HUES48 (cell line): ENCODE measurements around the gene EXT2.

ENCODE experiments used
- H3K27ac ChIP-seq: one replicate; pipeline ENCODE4 v1.7.0; 2013; ENCODE audit warnings: low read depth, low read length, inconsistent platforms
- H3K27me3 ChIP-seq: 2 replicates; pipeline ENCODE4 v1.6.1; 2013; ENCODE audit warnings: mild to moderate bottlenecking, low read length; ENCODE audit not compliant: control insufficient read depth, insufficient read depth
- H3K36me3 ChIP-seq: 2 replicates; pipeline ENCODE4 v1.6.1; 2013; ENCODE audit warnings: low read length; ENCODE audit not compliant: control insufficient read depth, insufficient read depth
- H3K4me1 ChIP-seq: 2 replicates; pipeline ENCODE4 v1.6.1; 2013; ENCODE audit warnings: mild to moderate bottlenecking, low read length; ENCODE audit not compliant: control insufficient read depth, insufficient read depth
- H3K4me3 ChIP-seq: 2 replicates; pipeline ENCODE4 v1.5.1; 2013; ENCODE audit warnings: mild to moderate bottlenecking, low read depth, low read length
- H3K9ac ChIP-seq: 2 replicates; pipeline ENCODE4 v1.6.1; 2013; ENCODE audit warnings: mild to moderate bottlenecking, low read depth, low read length, moderate library complexity
- H3K9me3 ChIP-seq: 2 replicates; pipeline ENCODE4 v1.6.1; 2013; ENCODE audit warnings: low read length; ENCODE audit not compliant: control insufficient read depth, insufficient read depth

The EXT2 gene

GRCh38 chr11:44203270-44204043, 108.0 kb downstream of the EXT2 start:
- no peak overlapping the region for H3K4me3 ChIP-seq
- no peak overlapping the region for H3K27ac ChIP-seq
- H3K36me3 ChIP-seq, result no peaks in the 10 kb centered on the region
- H3K9ac ChIP-seq, result no peak overlapping the region
- H3K27me3 ChIP-seq, result no peaks in the 10 kb centered on the region
- peaks cover 25% of the 10 kb centered on the region for H3K4me1 ChIP-seq
- no peaks in the 10 kb centered on the region for H3K9me3 ChIP-seq

GRCh38 chr11:44205352-44205751, 109.9 kb downstream of the EXT2 start:
- Histone ChIP-seq H3K9ac (no peak overlapping the region), H3K4me3 (no peak overlapping the region), H3K4me1 (peaks cover 6% of the 10 kb centered on the region), H3K27ac (no peak overlapping the region), H3K27me3 (no peaks in the 10 kb centered on the region), H3K9me3 (no peaks in the 10 kb centered on the region), H3K36me3 (no peaks in the 10 kb centered on the region)

GRCh38 chr11:44205836-44206235, 110.4 kb downstream of the EXT2 start:
- H3K36me3 ChIP-seq, result no peaks in the 10 kb centered on the region
- H3K4me1 ChIP-seq, result peaks cover 1% of the 10 kb centered on the region
- H3K9me3 ChIP-seq, result no peaks in the 10 kb centered on the region
- no peak overlapping the region for H3K27ac ChIP-seq
- H3K4me3 ChIP-seq, result no peak overlapping the region
- no peak overlapping the region for H3K9ac ChIP-seq
- H3K27me3 ChIP-seq, result no peaks in the 10 kb centered on the region

GRCh38 chr11:44207292-44207691, 111.8 kb downstream of the EXT2 start:
- no peak overlapping the region for H3K4me3 ChIP-seq
- no peak overlapping the region for H3K27ac ChIP-seq
- H3K9ac ChIP-seq, result no peak overlapping the region
- no peaks in the 10 kb centered on the region for H3K4me1 ChIP-seq
- H3K36me3 ChIP-seq, result no peaks in the 10 kb centered on the region
- H3K27me3 ChIP-seq, result no peaks in the 10 kb centered on the region
- no peaks in the 10 kb centered on the region for H3K9me3 ChIP-seq

GRCh38 chr11:44208976-44209603, 113.6 kb downstream of the EXT2 start:
- H3K4me3 ChIP-seq, result no peak overlapping the region
- H3K27me3 ChIP-seq, result no peaks in the 10 kb centered on the region
- H3K36me3 ChIP-seq, result no peaks in the 10 kb centered on the region
- H3K4me1 ChIP-seq, result no peaks in the 10 kb centered on the region
- no peak overlapping the region for H3K27ac ChIP-seq
- H3K9ac ChIP-seq, result no peak overlapping the region
- H3K9me3 ChIP-seq, result no peaks in the 10 kb centered on the region

GRCh38 chr11:44212128-44212527, 116.7 kb downstream of the EXT2 start:
- Histone ChIP-seq H3K27me3 (no peaks in the 10 kb centered on the region), H3K27ac (no peak overlapping the region), H3K9me3 (no peaks in the 10 kb centered on the region), H3K9ac (no peak overlapping the region), H3K36me3 (no peaks in the 10 kb centered on the region), H3K4me3 (no peak overlapping the region), H3K4me1 (no peaks in the 10 kb centered on the region)

GRCh38 chr11:44213148-44213547, 117.7 kb downstream of the EXT2 start:
- no peaks in the 10 kb centered on the region for H3K27me3 ChIP-seq
- no peak overlapping the region for H3K4me3 ChIP-seq
- no peaks in the 10 kb centered on the region for H3K9me3 ChIP-seq
- H3K36me3 ChIP-seq, result no peaks in the 10 kb centered on the region
- no peak overlapping the region for H3K27ac ChIP-seq
- H3K4me1 ChIP-seq, result no peaks in the 10 kb centered on the region
- H3K9ac ChIP-seq, result no peak overlapping the region

GRCh38 chr11:44217432-44217831, 122.0 kb downstream of the EXT2 start:
- Histone ChIP-seq H3K27ac (no peak overlapping the region), H3K36me3 (no peaks in the 10 kb centered on the region), H3K9me3 (no peaks in the 10 kb centered on the region), H3K27me3 (no peaks in the 10 kb centered on the region), H3K4me1 (no peaks in the 10 kb centered on the region), H3K9ac (no peak overlapping the region), H3K4me3 (no peak overlapping the region)

GRCh38 chr11:44219830-44220796, 124.6 kb downstream of the EXT2 start:
- H3K36me3 ChIP-seq, result no peaks in the 10 kb centered on the region
- no peaks in the 10 kb centered on the region for H3K9me3 ChIP-seq
- no peaks in the 10 kb centered on the region for H3K27me3 ChIP-seq
- H3K4me1 ChIP-seq, result no peaks in the 10 kb centered on the region
- no peak overlapping the region for H3K4me3 ChIP-seq
- no peak overlapping the region for H3K27ac ChIP-seq
- H3K9ac ChIP-seq, result no peak overlapping the region

GRCh38 chr11:44221456-44221855, 126.0 kb downstream of the EXT2 start:
- Histone ChIP-seq H3K9me3 (no peaks in the 10 kb centered on the region), H3K27ac (no peak overlapping the region), H3K4me1 (no peaks in the 10 kb centered on the region)

GRCh38 chr11:44221992-44222391, 126.5 kb downstream of the EXT2 start:
- no peaks in the 10 kb centered on the region for H3K27me3 ChIP-seq
- no peak overlapping the region for H3K4me3 ChIP-seq
- no peak overlapping the region for H3K27ac ChIP-seq
- H3K36me3 ChIP-seq, result no peaks in the 10 kb centered on the region
- no peaks in the 10 kb centered on the region for H3K9me3 ChIP-seq
- no peak overlapping the region for H3K9ac ChIP-seq
- H3K4me1 ChIP-seq, result no peaks in the 10 kb centered on the region

More at GRCh38 chr11:44221456-44221855, 126.0 kb downstream of the EXT2 start:
- no peaks in the 10 kb centered on the region for H3K36me3 ChIP-seq
- no peaks in the 10 kb centered on the region for H3K27me3 ChIP-seq
- H3K9ac ChIP-seq, result no peak overlapping the region
- no peak overlapping the region for H3K4me3 ChIP-seq
